ENCODE data around the gene USH2A. TPM values are rescaled to one million over a fixed set of nuclear protein-coding genes. Genes with fewer than 3 reads are reported as not detected.

USH2A gene
- total RNA-seq, 4 donors from 2014 or later = 0.39 TPM; not detected in 3

DNA sequence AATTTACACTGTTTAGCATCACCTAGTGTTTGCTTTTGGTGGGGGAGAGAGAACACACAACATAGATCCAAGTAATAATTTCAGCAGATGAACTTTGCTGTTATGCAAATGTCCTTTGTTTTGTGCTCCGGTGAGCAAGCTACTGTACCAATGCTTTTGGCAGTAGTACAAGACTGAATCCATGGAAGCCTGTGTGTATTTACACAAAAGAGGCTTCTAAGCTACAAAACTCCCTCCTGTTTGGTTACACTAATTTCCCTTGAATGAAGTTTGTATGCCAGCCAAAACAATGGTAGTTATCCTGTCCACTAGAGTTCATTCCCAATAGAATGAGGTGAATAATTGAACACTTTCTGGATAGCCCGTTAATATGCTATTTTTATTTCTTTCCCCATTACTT lies 535.6 kb downstream of the USH2A start:
- Histone ChIP-seq H3K36me3 (no peaks in the 10 kb centered on the region), H3K27me3 (no peaks in the 10 kb centered on the region), H3K9me3 (no peaks in the 10 kb centered on the region), H3K27ac (no peak overlapping the region), H3K4me1 (no peaks in the 10 kb centered on the region), H3K4me3 (no peak overlapping the region)
- ATAC-seq = no peak
- no peak for TF ChIP-seq POLR2AphosphoS5 (IDR thresholded peaks at IDR 0.05)
- TF ChIP-seq EP300 (IDR thresholded peaks at IDR 0.05) = no peak
- TF ChIP-seq POLR2A (IDR thresholded peaks at IDR 0.05) = no peak
- WGBS, 2 donors (ENCODE audit: low coverage in 1 of 2) = 59 to 69% methylated on average over 2 of the region's 2 CpGs

DNA sequence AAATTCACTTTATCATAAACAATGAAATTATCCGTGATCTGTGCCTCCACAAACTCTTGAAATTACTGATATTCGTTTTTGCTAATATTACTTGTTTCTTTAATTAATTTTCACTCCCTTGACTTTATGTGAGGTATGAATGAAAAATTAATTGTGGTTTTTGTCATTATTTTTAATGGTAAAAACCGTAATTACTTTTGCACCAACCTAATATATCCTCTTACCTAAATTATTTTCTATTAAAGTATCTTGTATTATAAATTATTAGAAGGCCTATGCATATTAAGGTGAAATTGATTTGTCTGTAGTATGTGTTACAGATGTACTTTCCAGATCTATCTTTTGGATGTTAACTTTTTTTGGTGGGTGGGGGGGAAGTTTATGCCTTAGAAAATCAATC lies 540.2 kb downstream of the USH2A start:
- WGBS, 2 donors (ENCODE audit: low coverage in 1 of 2) = 71 to 76% methylated on average over 3 of the region's 3 CpGs

DNA sequence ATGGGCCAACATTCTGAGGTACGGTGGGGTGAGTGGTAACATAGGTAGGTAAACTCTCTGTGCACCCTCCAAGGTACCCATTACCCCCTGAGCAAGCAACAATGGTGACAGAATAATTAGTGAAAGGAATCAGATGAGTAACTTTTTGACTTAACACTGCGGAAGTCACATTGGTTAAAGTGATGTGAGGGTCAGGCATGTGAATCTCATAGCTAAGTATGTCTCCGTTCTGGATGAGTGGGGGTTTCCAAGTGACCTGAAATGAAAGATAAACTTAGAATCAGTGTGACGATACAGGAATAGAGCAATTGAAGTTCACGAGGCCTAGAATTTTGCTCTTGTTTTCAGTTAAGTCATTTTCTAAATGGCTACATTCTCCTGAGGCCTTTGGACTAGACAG lies 544.4 kb downstream of the USH2A start:
- Histone ChIP-seq H3K36me3 (no peaks in the 10 kb centered on the region), H3K4me1 (no peaks in the 10 kb centered on the region), H3K9me3 (no peaks in the 10 kb centered on the region), H3K4me3 (no peak overlapping the region), H3K27ac (no peak overlapping the region), H3K27me3 (no peaks in the 10 kb centered on the region)
- no peak for TF ChIP-seq EP300 (IDR thresholded peaks at IDR 0.05)
- TF ChIP-seq, protein P1, sequence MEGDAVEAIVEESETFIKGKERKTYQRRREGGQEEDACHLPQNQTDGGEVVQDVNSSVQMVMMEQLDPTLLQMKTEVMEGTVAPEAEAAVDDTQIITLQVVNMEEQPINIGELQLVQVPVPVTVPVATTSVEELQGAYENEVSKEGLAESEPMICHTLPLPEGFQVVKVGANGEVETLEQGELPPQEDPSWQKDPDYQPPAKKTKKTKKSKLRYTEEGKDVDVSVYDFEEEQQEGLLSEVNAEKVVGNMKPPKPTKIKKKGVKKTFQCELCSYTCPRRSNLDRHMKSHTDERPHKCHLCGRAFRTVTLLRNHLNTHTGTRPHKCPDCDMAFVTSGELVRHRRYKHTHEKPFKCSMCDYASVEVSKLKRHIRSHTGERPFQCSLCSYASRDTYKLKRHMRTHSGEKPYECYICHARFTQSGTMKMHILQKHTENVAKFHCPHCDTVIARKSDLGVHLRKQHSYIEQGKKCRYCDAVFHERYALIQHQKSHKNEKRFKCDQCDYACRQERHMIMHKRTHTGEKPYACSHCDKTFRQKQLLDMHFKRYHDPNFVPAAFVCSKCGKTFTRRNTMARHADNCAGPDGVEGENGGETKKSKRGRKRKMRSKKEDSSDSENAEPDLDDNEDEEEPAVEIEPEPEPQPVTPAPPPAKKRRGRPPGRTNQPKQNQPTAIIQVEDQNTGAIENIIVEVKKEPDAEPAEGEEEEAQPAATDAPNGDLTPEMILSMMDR (IDR thresholded peaks at IDR 0.05) = no peak
- no peak for ATAC-seq
- 87 to 91% methylated on average over 4 to 5 of the region's 5 CpGs for WGBS, 2 donors (ENCODE audit: low coverage in 1 of 2)

More for the DNA sequence above, 540.2 kb downstream of the USH2A start:
- H3K27ac ChIP-seq = no peak overlapping the region
- H3K27me3 ChIP-seq = no peaks in the 10 kb centered on the region
- H3K9me3 ChIP-seq = no peaks in the 10 kb centered on the region
- TF ChIP-seq POLR2AphosphoS5 (IDR thresholded peaks at IDR 0.05) (no peak), EP300 (IDR thresholded peaks at IDR 0.05) (no peak), POLR2A (IDR thresholded peaks at IDR 0.05) (no peak)
- TF ChIP-seq, protein P1 (IDR thresholded peaks at IDR 0.05) = no peak
- H3K36me3 ChIP-seq = no peaks in the 10 kb centered on the region
- no peak for ATAC-seq
- no peaks in the 10 kb centered on the region for H3K4me1 ChIP-seq
- H3K4me3 ChIP-seq = no peak overlapping the region

DNA sequence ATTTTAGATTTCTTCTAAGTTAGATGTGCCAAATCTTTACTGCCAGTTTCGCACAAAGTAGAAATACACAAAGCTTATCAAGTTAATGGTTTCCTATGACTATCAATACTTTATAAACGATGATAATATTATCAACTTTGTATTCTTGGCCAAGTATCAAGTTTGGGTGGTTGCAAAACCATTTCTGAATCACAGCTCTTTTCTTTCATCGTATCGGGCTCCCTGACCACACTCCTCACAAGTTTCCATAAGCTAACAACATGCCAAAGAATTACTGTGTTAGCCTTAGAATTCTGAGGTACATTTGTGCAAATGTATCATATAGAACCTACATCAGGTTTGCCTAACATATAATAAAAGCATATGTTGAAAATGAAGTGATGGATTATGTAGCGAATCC lies 545.1 kb downstream of the USH2A start:
- 76 to 89% methylated on average over 5 of the region's 5 CpGs for WGBS, 2 donors (ENCODE audit: low coverage in 1 of 2)

DNA sequence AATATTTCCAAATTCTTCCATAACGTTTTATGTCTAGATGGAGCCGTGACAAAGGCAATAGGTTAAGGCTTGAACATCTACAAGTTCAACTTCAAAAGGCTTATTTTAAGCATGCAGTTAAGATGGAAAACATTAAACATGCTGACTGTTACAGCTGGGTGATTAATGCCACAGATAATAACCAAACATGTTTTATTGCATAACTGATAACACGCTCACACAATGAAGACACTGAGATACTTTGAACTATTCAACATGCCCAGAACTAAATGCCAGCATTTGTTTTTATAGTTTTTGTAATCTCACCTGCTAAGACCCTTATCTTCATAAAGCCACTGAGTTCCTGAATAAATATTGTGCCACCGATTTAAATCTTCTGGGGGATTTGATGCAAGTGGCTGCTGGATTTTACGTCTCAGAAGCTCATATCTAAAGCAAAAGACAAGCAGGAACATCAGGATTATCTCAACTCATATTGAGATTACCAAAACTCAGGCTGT lies 545.7 kb downstream of the USH2A start:
- Histone ChIP-seq H3K4me1 (no peaks in the 10 kb centered on the region), H3K27ac (no peak overlapping the region), H3K9me3 (no peaks in the 10 kb centered on the region), H3K27me3 (no peaks in the 10 kb centered on the region), H3K4me3 (no peak overlapping the region), H3K36me3 (no peaks in the 10 kb centered on the region)
- 59 to 77% methylated on average over 5 of the region's 5 CpGs for WGBS, 2 donors (ENCODE audit: low coverage in 1 of 2)
- no peak for ATAC-seq
- TF ChIP-seq POLR2A (IDR thresholded peaks at IDR 0.05) (no peak), POLR2AphosphoS5 (IDR thresholded peaks at IDR 0.05) (no peak), EP300 (IDR thresholded peaks at IDR 0.05) (no peak)
- TF ChIP-seq, protein P1 (IDR thresholded peaks at IDR 0.05) = no peak

More for the DNA sequence above, 545.1 kb downstream of the USH2A start:
- Histone ChIP-seq H3K36me3 (no peaks in the 10 kb centered on the region), H3K4me1 (no peaks in the 10 kb centered on the region), H3K4me3 (no peak overlapping the region), H3K27me3 (no peaks in the 10 kb centered on the region), H3K9me3 (no peaks in the 10 kb centered on the region), H3K27ac (no peak overlapping the region)
- TF ChIP-seq POLR2A (IDR thresholded peaks at IDR 0.05) (no peak), POLR2AphosphoS5 (IDR thresholded peaks at IDR 0.05) (no peak), EP300 (IDR thresholded peaks at IDR 0.05) (no peak)
- TF ChIP-seq, protein P1 (IDR thresholded peaks at IDR 0.05) = no peak
- ATAC-seq = no peak

Data from gastroesophageal sphincter (tissue), 4 donors.